ENCODE results near the gene BIVM.

DNA sequence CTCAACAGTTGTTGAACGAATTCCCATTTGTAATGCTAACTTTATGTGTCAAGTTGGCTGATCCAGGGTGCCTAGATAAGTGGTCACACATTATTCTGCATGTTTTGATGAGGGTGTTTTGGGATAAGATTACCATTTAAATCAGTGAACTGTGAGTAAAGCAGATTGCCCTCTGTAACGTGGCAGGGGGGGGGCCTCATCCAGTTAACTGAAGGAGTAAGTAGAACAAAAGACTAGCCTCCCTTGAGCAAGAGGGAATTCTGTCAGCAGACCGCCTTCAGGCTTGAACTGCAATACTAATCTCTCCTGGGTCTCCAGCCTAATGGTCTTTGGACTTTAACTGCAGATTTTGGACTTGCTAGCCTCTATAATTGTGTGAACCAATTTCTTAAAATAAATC, 21.2 kb upstream of the BIVM start:
- TF ChIP-seq CTCF (IDR thresholded peaks at IDR 0.05; ENCODE audit: insufficient read depth, low read depth, low read length) (no peak), EZH2 (IDR thresholded peaks at IDR 0.05; ENCODE audit: insufficient read depth, low read length) (no peak)
